Large intestine (tissue), 3 donors: ENCODE data around the gene LGI4. TPM values are rescaled to one million over a fixed set of nuclear protein-coding genes. Genes with fewer than 3 reads are reported as not detected.

Experiments used
- DNase-seq, 2 donors: peaks; one replicate each; pipeline versions ENCODE4 v3.0.0 to v3.0.0-alpha.2; 2013
- H3K27ac ChIP-seq: one replicate; pipeline ENCODE4 v1.5.1; 2013; ENCODE audit warnings: low read length
- H3K27me3 ChIP-seq: 2 replicates; pipeline ENCODE4 v1.6.1; 2013; ENCODE audit warnings: low read length; ENCODE audit not compliant: control insufficient read depth, insufficient read depth
- H3K36me3 ChIP-seq: 2 replicates; pipeline ENCODE4 v1.6.1; 2013; ENCODE audit warnings: low read length; ENCODE audit not compliant: control insufficient read depth, insufficient read depth
- H3K4me1 ChIP-seq: one replicate; pipeline ENCODE4 v1.6.1; 2013; ENCODE audit warnings: low read length; ENCODE audit not compliant: control insufficient read depth, insufficient read depth
- H3K4me3 ChIP-seq: one replicate; pipeline ENCODE4 v1.5.1; 2013; ENCODE audit warnings: low read length
- H3K9me3 ChIP-seq: one replicate; pipeline ENCODE4 v1.6.1; 2013; ENCODE audit warnings: mild to moderate bottlenecking, low read depth, low read length, moderate library complexity; ENCODE audit not compliant: control insufficient read depth
- WGBS: methylation state at CpG from one replicate; pipeline ENCODE4 v1.1.5; 2013; ENCODE audit warnings: low lambda C conversion rate; ENCODE audit not compliant: insufficient coverage; 5-methylcytosine and 5-hydroxymethylcytosine counted together
- polyA plus RNA-seq: library from polyadenylated mRNA; unstranded; fragments of 120-200 nt; gene quantifications from one replicate; pipeline ENCODE4 v1.2.1, GENCODE V29; 2013

The LGI4 gene
- polyA plus RNA-seq, 1 donor = 9.4 TPM

DNA sequence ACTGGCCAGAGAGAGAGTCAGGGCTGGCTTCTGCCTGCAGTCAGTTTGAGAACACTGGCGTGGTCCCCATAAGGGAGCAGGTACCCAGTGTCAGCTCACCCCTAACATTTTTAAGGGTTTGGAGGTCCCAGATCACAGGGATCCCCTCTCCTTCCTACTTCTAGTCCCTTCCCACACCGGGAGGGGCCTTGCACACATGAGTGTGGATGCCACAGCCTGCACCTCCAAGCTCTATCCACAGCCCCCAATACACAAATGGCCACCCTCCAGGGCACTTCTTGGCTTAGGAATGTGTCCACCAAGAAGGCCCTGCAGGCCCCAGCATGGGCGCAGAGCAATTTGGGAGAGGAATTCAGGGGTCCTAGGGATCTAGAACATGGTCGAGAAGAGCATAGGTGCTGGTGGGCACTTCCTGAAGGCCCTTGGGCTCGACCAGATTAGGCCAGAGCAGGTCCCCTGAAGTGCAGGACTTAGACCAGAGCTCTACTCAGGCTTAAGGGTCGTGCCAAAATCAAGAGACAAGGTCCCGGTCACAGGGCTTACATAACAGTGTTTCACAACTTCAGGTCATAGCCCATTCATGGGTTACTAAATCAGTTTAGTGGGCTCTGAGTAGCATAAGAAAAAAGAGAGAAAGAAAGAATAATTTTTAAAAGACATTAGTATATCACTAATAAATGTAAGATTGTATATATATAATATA, 35.7 kb upstream of the LGI4 start:
- no peaks in the 10 kb centered on the region for H3K4me1 ChIP-seq
- no CpG with 5 or more reads among the region's 7 CpGs for WGBS
- H3K9me3 ChIP-seq = peaks cover 13% of the 10 kb centered on the region
- H3K27me3 ChIP-seq = no peaks in the 10 kb centered on the region
- H3K4me3 ChIP-seq = no peak overlapping the region
- H3K36me3 ChIP-seq = peaks cover 5% of the 10 kb centered on the region
- no peak overlapping the region for H3K27ac ChIP-seq
- DNase-seq = no peak

DNA sequence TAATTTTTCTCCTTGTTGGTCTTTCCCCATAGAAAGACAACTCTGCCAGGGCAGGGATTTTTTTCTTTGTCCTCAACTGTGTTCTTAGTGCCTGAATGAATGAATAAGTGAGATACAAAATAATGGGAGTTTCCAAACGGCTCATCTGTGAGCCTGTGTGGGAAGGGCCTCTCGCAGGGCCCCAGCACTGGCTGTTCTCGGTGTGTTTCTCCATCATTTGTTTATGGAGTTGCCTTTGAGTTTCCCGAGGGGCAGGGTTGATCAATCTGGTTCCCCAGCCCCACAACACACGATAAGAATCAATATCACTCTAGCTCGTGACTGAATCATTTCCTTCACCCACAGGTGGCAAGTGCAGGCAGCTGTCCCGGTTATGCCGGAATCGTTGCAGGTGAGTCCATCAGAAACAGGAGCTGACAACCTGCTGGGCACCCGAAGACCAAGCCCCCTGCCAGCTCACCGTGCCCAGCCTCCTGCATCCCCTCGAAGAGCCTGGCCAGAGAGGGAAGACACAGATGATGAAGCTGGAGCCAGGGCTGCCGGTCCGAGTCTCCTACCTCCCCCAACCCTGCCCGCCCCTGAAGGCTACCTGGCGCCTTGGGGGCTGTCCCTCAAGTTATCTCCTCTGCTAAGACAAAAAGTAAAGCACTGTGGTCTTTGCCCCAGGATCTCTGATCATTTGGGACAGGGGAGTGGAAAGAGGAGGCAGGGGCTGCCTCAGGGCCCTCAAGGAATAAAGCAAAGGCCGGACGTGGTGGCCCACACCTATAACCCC, 34.5 kb upstream of the LGI4 start:
- no CpG with 5 or more reads among the region's 18 CpGs for WGBS
- no peak for DNase-seq

GRCh38 chr19:35168196-35168595, 33.3 kb upstream of the LGI4 start:
- Histone ChIP-seq H3K27me3 (no peaks in the 10 kb centered on the region), H3K9me3 (peaks cover 19% of the 10 kb centered on the region), H3K27ac (no peak overlapping the region), H3K36me3 (peaks cover 7% of the 10 kb centered on the region), H3K4me1 (no peaks in the 10 kb centered on the region), H3K4me3 (no peak overlapping the region)
- DNase-seq = no peak
- WGBS = no CpG with 5 or more reads among the region's 3 CpGs

More for the DNA sequence above, 34.5 kb upstream of the LGI4 start:
- Histone ChIP-seq H3K27me3 (no peaks in the 10 kb centered on the region), H3K36me3 (peaks cover 7% of the 10 kb centered on the region), H3K27ac (no peak overlapping the region), H3K9me3 (peaks cover 13% of the 10 kb centered on the region), H3K4me3 (no peak overlapping the region), H3K4me1 (no peaks in the 10 kb centered on the region)

DNA sequence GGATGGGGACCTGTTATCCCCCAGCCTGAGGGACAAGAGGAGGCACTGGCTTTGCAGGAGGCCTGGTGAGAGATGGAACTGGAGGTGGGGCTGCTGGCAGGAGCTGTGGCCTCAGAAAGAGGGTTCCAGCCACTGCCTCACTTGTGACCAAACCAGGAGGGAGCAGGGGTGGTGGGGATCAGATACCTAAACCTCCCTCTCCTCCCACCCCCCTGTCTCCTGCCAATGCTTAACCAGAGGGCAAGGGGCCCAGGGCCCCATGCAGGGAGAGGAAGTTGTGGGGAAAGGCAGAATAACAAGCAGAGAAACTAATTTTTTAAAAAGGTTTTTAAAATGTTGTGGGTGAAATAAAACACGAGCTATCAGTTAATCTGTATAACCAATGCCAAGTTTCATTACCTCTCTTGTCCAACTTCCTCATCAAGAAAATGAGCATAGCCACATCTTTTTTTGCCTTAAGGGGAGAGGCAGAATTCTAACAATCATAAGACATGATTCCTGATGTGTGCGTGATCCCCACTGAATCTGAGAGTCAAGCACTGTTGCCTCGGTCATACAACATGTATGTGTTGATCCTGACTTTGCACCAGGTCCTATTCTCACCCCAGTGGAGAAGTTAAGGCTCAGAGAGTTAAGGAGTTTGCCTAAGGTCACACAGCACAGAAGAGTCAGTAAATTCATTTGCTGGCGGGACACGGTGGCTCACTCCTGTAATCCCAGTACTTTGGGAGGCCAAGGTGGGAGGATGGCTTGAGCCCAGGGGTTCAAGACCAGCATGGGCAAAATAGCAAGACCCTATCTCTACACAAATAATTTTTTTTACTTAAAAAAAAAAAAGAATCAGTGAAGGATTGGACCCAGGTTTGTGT, 32.6 kb upstream of the LGI4 start:
- H3K27ac ChIP-seq = no peak overlapping the region
- 67% methylated on average over 1 of the region's 5 CpGs for WGBS
- no peak overlapping the region for H3K4me3 ChIP-seq
- peaks cover 18% of the 10 kb centered on the region for H3K9me3 ChIP-seq
- H3K4me1 ChIP-seq = no peaks in the 10 kb centered on the region
- no peaks in the 10 kb centered on the region for H3K27me3 ChIP-seq
- peaks cover 7% of the 10 kb centered on the region for H3K36me3 ChIP-seq
- no peak for DNase-seq

DNA sequence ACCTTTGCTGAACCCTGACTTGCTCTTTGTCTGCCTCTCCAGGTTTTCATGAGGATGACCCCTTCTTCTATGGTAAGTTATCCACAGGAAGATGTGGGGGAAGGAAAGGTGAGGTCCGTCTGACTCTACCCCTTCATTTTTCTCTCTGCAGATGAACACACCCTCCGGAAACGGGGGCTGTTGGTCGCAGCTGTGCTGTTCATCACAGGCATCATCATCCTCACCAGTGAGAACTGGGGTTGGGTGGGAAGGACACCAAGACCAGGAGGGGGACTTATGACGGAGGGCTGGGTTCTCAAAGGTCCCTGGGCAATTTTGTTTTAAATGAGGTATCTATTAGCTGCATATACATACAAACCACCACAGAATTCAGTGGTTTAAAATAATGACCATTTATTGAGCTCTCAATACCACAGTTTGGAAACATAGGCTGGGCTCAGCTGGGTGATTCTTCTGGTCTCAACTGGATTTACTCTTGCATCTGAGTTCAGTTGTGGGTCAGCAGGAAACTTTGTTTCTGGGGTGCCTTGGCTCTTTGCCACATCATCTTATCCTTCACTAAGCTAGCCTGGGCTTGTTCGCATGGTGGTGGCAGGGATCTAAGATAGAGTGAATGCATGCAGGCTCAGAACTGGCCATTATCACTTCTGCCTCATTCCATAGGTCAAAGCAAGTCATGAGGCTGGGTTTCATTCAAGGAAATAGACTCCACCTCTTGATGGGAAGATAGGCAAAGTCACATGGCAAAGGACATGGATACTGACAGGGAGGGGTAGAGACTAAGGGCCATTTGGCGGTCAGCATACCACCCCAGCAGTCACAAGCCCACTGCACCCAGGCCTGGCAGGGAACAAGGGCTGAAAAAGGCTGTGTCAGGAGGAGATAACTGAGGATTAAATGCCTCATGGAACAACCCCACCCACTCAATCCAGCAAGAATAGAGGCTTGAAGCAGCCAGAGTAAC, 31.5 kb upstream of the LGI4 start:
- no peak overlapping the region for H3K4me3 ChIP-seq
- H3K9me3 ChIP-seq = peaks cover 13% of the 10 kb centered on the region
- no peaks in the 10 kb centered on the region for H3K4me1 ChIP-seq
- no peaks in the 10 kb centered on the region for H3K27me3 ChIP-seq
- no CpG with 5 or more reads among the region's 7 CpGs for WGBS
- peaks cover 10% of the 10 kb centered on the region for H3K36me3 ChIP-seq
- DNase-seq = no peak
- no peak overlapping the region for H3K27ac ChIP-seq

GRCh38 chr19:35165200-35166058, 30.6 kb upstream of the LGI4 start:
- peaks cover 10% of the 10 kb centered on the region for H3K36me3 ChIP-seq
- DNase-seq = no peak
- no peak overlapping the region for H3K27ac ChIP-seq
- H3K27me3 ChIP-seq = no peaks in the 10 kb centered on the region
- H3K4me1 ChIP-seq = no peaks in the 10 kb centered on the region
- no peak overlapping the region for H3K4me3 ChIP-seq
- WGBS = no CpG with 5 or more reads among the region's 5 CpGs
- peaks cover 13% of the 10 kb centered on the region for H3K9me3 ChIP-seq

- H3K27me3 ChIP-seq = no peaks in the 10 kb centered on the region
- peaks cover 10% of the 10 kb centered on the region for H3K36me3 ChIP-seq
- DNase-seq = no peak
- H3K27ac ChIP-seq = no peak overlapping the region
- WGBS = no CpG with 5 or more reads among the region's 2 CpGs
- H3K9me3 ChIP-seq = peaks cover 13% of the 10 kb centered on the region
- no peak overlapping the region for H3K4me3 ChIP-seq
- no peaks in the 10 kb centered on the region for H3K4me1 ChIP-seq
Measured at GRCh38 chr19:35164418-35164817, 29.6 kb upstream of the LGI4 start.

DNA sequence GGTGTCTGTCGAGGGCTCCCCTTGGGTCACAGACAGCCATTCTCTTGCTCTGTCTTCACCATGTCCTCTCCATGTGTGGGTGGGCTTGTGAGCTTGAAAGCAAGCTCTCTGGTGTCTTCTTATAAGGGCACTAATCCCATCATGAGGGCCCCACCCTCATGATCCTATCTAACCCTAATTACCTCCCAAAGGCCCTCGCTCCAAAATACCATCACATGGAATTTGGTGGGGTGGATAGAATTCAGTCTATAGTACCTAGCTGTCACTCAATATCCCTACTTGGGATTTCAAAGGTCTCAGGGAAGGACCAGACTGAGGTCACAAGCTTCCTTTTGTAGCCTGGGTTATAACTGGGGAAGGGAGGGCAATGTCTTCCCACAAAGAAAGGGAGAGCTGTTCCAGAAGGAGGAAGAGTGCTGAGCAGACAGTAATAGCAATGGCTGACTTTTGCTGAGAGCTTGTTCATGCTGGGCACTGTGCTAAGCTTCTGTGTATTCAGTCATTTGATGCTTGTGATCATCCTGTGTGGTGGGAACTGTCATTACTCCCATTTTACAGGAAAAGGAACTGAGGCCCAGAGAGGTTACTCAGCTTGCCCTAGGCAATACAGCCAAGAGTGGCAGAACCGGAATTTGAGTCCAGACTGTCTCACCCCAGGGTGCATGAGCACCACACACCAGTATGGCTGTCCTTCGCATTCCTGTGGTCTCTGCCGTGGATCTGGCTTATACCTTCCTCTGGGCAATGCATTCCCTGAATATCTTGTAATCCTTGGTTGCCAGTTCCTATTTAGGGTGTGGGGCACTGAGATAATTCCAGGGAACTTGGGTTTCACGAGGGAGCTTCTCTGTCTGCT, 27.8 kb upstream of the LGI4 start:
- peaks cover 13% of the 10 kb centered on the region for H3K9me3 ChIP-seq
- WGBS = 80% methylated on average over 1 of the region's 6 CpGs
- no peak overlapping the region for H3K27ac ChIP-seq
- no peaks in the 10 kb centered on the region for H3K27me3 ChIP-seq
- no peak overlapping the region for H3K4me3 ChIP-seq
- no peak for DNase-seq
- H3K36me3 ChIP-seq = peaks cover 12% of the 10 kb centered on the region
- no peaks in the 10 kb centered on the region for H3K4me1 ChIP-seq
